WERI-Rb-1 (cell line): ENCODE results near the gene OR52D1.

Experiments
- DNase-seq: peaks from one replicate; pipeline ENCODE4 v3.0.0-alpha.2; 2020
- H3K27ac ChIP-seq: fragments of 250-450 bp; sonication (Bioruptor Pico); 2 replicates; pipeline ENCODE4 v1.5.1; 2020; ENCODE audit warnings: mild to moderate bottlenecking, moderate library complexity
- H3K27me3 ChIP-seq: fragments of 250-450 bp; sonication (Bioruptor Pico); 2 replicates; pipeline ENCODE4 v1.5.1; 2021; ENCODE audit warnings: mild to moderate bottlenecking, low read depth, moderate library complexity; ENCODE audit not compliant: insufficient read depth, severe bottlenecking
- H3K36me3 ChIP-seq: fragments of 250-450 bp; sonication (Bioruptor Pico); 2 replicates; pipeline ENCODE4 v1.5.1; 2020; ENCODE audit warnings: mild to moderate bottlenecking, moderate library complexity
- H3K4me3 ChIP-seq: 2 replicates; pipeline ENCODE4 v1.5.1; 2011; ENCODE audit warnings: low read depth, mild to moderate bottlenecking, control low read depth, low read length
- H3K9me3 ChIP-seq: fragments of 250-450 bp; sonication (Bioruptor Pico); 2 replicates; pipeline ENCODE4 v1.5.1; 2021; ENCODE audit warnings: mild to moderate bottlenecking, moderate library complexity; ENCODE audit not compliant: severe bottlenecking
- TF ChIP-seq, protein P1 (sequence below): IDR thresholded peaks from 2 replicates; pipeline ENCODE4 v1.5.1; 2011; ENCODE audit warnings: low read depth, mild to moderate bottlenecking, control low read depth, inconsistent platforms, low read length

Gene OR52D1

DNA sequence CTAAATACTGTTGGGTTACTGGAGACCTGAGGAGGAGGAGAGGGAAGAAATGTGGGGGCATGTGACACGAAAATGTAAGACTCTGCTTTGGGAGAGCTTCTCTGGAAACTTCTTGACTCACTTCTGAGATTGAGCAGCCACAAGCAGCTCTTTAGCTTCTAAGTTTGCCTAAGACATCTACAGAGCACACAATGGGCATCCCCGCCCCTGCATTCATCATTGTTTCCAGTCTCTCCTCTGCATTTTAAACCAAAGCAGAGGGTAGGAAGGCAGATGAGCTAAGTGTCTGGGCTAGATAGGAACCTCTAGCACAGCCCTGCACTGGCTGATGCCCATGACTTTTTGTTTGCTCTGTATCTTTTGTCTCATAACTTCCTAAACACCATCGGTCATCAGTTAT lies 2.1 kb upstream of the OR52D1 start:
- Histone ChIP-seq H3K4me3 (no peak overlapping the region), H3K9me3 (no peaks in the 10 kb centered on the region), H3K27ac (no peak overlapping the region), H3K27me3 (no peaks in the 10 kb centered on the region), H3K36me3 (no peaks in the 10 kb centered on the region)
- TF ChIP-seq, protein P1, sequence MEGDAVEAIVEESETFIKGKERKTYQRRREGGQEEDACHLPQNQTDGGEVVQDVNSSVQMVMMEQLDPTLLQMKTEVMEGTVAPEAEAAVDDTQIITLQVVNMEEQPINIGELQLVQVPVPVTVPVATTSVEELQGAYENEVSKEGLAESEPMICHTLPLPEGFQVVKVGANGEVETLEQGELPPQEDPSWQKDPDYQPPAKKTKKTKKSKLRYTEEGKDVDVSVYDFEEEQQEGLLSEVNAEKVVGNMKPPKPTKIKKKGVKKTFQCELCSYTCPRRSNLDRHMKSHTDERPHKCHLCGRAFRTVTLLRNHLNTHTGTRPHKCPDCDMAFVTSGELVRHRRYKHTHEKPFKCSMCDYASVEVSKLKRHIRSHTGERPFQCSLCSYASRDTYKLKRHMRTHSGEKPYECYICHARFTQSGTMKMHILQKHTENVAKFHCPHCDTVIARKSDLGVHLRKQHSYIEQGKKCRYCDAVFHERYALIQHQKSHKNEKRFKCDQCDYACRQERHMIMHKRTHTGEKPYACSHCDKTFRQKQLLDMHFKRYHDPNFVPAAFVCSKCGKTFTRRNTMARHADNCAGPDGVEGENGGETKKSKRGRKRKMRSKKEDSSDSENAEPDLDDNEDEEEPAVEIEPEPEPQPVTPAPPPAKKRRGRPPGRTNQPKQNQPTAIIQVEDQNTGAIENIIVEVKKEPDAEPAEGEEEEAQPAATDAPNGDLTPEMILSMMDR, result no peak
- no peak for DNase-seq

DNA sequence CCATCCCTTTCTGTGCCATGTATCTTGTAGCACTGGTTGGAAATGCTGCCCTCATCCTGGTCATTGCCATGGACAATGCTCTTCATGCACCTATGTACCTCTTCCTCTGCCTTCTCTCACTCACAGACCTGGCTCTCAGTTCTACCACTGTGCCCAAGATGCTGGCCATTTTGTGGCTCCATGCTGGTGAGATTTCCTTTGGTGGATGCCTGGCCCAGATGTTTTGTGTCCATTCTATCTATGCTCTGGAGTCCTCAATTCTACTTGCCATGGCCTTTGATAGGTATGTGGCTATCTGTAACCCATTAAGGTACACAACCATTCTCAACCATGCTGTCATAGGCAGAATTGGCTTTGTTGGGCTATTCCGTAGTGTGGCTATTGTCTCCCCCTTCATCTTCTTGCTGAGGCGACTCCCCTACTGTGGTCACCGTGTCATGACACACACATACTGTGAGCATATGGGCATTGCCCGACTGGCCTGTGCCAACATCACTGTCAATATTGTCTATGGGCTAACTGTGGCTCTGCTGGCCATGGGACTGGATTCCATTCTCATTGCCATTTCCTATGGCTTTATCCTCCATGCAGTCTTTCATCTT lies 414 bp downstream of the OR52D1 start:
- Histone ChIP-seq H3K27ac (no peak overlapping the region), H3K9me3 (no peaks in the 10 kb centered on the region), H3K27me3 (no peaks in the 10 kb centered on the region), H3K4me3 (no peak overlapping the region), H3K36me3 (no peaks in the 10 kb centered on the region)
- DNase-seq, result no peak
- TF ChIP-seq, protein P1, result no peak

DNA sequence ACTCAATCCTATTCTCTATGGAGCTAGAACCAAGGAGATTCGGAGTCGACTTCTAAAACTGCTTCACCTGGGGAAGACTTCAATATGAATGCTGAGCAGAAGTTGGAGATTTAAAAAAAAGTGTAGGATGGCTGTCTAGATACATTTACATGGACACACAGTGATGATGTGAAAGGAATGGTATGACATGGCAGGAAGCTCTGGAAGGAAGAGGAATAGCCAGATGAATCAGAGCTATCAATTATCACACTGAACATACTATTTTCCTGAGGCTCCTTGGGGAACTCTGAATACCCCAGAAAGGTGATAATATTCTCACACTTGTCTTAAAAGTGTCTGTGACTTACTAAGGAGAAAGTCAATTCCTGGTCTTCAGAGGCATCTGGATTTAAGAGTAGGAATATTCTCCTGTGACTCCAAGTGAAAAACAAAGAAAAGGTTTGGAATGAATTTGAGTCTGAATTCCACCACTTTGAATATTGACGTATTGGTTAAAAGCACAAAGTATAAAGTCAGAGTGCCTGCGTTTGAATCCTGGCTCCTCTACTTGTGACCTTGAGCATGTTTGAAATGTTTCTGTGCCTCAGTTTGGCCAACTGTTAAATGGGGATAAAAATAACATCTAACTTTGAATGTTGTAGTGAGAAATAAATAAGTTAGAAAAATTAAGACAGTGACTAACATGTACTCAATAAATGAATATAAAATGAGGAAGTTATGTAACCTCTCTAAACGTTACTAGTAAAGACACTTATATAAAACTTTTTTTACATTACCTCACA lies 1.3 kb downstream of the OR52D1 start:
- Histone ChIP-seq H3K27ac (peak overlapping the region; percentile 87; the same call in 1 of the 2 replicates), H3K4me3 (no peak overlapping the region), H3K9me3 (no peaks in the 10 kb centered on the region), H3K27me3 (no peaks in the 10 kb centered on the region), H3K36me3 (no peaks in the 10 kb centered on the region)
- TF ChIP-seq, protein P1, result no peak
- no peak for DNase-seq

DNA sequence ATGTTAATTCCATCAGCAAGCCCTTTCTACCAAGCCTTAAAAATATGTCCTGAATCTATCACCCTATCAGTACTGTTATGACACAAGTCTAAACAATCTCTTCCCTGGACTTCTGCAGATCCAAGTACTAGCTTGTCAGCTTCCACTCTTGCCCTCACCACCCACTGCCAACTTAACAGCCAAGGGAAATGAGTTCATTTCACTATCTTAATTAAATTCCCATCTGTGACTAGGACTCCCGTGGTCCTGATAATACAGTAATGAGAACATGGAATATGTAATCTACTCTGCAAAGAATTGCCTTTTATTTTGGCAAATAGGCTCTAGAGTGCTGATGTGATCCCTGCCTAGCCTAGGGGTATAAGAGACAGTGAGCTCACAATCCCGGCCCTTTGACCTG lies 11.2 kb downstream of the OR52D1 start:
- no peaks in the 10 kb centered on the region for H3K36me3 ChIP-seq
- no peaks in the 10 kb centered on the region for H3K27me3 ChIP-seq
- H3K9me3 ChIP-seq, result no peaks in the 10 kb centered on the region
- no peak overlapping the region for H3K27ac ChIP-seq
- H3K4me3 ChIP-seq, result no peak overlapping the region
- TF ChIP-seq, protein P1, result no peak
- DNase-seq, result no peak

DNA sequence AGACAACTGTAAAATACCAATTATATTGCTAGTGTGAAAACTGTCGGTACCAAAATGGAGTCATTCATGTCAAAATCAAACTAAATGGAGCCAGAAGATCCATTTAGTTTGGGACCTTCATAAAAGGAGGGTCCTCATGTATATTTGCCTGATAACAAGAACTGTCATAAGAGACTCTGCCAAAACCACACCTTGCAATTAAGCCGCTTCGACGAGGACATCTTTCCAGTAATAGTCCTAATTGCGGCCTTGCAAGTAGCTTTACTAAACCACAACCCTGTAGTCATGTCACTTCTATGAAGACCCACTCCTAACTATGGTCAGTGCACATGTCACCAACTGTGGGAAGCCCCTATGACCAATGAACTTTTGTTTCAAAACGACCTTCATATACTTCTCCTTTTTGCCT lies 11.9 kb downstream of the OR52D1 start:
- no peak for DNase-seq
- Histone ChIP-seq H3K36me3 (no peaks in the 10 kb centered on the region), H3K4me3 (no peak overlapping the region), H3K27ac (no peak overlapping the region), H3K9me3 (no peaks in the 10 kb centered on the region), H3K27me3 (no peaks in the 10 kb centered on the region)
- TF ChIP-seq, protein P1, result no peak
